HG03520 (cell line): ENCODE results near the gene MDFI.

Experiments
- ATAC-seq: cut with Tn5 transposase; IDR thresholded peaks from one replicate; pipeline ENCODE4 v1.9.1; 2021; ENCODE audit warnings: mild to moderate bottlenecking, moderate library complexity; ENCODE audit not compliant: unreplicated experiment

The MDFI gene

GRCh38 chr6:41670703-41671360, 32.6 kb downstream of the MDFI start:
- no peak for ATAC-seq

GRCh38 chr6:41671376-41671775, 33.1 kb downstream of the MDFI start:
- ATAC-seq, result no peak

DNA sequence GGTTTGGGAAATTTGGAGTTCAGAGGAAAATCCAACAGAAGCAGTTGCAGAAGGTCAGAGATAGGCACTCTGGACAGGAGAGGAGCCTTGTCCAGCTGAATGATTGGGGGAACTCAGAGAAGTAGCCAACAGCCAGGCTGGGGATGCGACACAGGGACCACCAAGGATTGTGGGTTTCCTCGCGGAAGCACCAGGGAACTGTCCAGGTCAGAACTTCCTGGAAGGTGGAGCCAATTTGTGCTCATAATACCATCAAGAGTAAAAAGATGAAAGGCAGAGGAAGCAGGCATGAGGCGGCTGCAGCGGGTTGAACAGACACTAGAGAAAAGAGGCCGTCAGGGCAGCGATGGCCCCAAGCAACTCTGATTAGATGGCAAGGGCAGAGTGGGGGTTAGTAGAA, 33.7 kb downstream of the MDFI start:
- ATAC-seq, result no peak

DNA sequence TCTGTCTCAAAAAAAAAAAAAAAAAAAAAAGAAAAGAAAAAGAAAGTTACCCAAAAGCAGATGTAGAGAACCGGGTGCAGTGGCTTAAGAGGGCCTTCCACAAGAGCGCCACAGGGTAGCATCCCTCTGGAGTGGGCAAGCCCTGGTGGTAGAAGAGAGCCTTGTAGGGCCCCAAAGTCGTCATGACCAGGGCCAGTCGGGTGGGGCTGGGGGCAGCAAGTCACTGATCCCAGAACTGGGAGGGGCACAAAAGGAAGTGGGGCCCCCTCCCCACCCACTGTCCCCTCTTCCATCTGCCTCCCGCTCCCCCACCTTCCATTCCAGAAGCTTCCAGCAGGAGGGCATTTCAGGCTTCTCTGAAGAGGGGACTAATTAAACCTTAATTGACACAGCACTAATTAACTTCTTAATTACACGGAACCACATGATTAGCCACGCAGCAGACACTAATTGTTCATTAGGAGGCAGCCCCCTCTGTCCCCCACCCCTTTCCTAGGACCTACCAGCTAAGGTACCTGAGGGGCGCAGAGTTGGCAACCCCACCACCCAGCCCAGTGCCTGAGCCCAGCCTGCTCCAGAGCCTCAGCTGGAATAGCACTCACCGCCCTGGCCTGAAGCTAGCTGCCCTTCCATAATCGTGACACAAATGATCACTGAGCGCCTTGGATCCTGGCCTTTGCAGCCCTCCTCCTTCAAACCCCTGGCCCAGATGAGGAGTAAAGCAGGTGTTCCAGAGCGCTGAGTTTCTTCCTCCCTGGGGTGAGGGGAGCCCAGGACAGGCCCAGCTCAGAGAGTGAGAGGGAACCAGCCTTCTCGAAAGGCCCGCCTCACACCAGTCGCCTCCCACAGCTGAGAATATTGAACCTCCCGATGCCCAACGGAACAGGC, 34.8 kb downstream of the MDFI start:
- ATAC-seq, result no peak

- no peak for ATAC-seq
These were observed 35.4 kb downstream of the MDFI start for GRCh38 chr6:41673704-41674000.

- ATAC-seq, result no peak
These were observed 36.1 kb downstream of the MDFI start for GRCh38 chr6:41674231-41675000.

DNA sequence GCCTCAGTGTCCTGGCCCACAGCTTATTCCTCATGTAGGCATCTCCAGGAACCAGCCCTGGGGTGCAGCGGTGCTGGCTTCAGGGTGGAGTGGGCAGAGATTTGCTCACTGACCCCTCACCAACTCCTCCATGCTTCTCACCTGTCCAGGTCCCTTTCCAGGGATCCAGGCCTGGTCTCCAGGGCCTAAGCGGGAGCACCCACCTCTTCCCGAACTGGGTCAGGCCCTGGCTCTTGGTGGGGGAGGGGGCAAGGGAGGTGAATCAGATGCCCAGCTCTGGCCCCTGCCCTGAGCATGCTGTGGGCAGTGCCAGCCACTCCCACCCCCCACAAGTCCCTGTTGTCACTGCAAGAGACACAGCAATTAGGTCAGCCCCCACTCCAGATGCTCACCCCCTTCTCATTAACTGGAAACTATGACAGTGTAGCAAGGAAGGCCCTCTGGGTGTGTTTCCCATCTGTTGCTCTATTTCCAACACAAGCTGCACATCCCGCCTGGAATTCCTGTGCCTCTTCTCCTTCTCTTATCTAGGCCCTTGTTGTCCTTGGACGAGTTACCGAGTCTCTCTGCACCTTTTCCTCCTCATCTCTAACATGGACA, 37.0 kb downstream of the MDFI start:
- ATAC-seq, result no peak

- ATAC-seq, result no peak
These were observed 37.7 kb downstream of the MDFI start for GRCh38 chr6:41675992-41676391.

DNA sequence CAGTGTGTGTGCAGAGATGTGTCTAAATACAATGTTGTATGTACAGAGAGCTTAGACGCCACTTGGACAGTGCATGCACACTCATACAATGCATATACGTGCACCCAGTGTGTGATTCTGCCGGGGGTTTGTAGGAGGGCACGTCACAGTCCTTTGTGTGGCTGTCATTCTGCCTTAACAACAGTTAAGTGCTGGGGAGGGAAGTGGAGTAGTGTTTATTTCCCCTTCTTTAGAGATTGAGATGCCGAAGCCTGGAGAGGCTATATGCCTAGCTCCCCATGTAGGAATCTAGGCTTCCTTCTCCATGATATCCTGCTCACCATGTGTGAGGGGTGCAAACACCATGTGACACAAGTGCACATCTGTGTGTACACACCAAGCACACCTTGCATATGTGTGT, 38.2 kb downstream of the MDFI start:
- no peak for ATAC-seq

DNA sequence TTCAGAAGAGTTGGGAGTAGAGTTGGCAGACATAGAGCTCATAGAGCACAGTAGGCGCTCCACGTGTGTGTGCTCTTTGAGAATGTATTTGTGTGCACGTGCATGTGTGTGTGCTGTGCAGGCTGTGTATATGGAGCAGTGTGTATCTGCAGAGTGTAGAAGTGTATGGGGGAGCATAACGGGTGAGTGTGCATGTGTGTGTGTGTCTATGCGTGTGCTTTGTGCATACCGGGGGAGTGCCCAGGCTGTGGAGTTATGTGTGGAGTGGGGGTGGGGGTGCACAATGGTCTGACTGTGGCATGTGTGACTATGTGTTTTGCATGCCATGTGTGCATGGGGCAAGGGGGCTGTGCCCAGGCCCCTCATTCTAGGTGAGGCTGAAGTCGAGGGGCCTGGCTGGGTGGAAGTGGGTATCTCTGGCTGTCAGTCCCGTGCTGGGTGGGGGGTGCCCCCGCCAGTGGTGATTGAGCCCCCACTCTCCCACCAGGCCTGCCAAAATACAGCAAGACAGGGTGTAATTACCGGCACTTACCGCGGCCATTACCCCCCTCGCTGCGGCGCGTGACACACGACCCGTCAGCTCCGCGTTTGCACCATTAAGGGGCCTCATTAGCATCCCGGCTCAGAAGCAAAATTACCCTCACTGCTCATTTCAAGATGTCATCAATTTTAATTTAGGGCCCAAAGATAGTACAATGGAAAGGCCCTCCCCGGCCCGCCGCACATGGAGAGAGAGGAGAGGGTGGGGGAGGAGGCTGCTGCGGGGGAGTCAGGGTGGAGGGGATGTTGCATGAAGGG, 39.1 kb downstream of the MDFI start:
- no peak for ATAC-seq

- no peak for ATAC-seq
These were observed 40.3 kb downstream of the MDFI start for GRCh38 chr6:41678511-41679084.

DNA sequence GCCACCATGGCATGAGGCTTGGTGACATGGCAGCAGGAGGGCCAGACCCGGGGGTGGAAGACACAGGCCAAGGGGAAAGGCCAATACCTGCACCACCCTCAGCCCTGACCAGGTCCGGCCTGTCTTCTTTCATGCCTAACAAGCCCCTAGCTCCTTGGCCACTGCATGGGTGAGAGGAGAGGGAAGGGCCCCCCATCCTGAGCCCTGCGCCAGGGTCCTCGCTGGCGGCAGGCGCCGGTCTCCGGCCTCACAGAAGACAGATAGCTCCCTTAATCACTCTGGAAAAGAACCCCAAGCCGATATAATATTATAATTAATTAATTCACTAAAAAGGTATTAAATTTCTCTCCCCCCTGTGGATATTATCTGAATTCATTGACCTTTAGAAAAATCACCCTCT, 41.4 kb downstream of the MDFI start:
- no peak for ATAC-seq

DNA sequence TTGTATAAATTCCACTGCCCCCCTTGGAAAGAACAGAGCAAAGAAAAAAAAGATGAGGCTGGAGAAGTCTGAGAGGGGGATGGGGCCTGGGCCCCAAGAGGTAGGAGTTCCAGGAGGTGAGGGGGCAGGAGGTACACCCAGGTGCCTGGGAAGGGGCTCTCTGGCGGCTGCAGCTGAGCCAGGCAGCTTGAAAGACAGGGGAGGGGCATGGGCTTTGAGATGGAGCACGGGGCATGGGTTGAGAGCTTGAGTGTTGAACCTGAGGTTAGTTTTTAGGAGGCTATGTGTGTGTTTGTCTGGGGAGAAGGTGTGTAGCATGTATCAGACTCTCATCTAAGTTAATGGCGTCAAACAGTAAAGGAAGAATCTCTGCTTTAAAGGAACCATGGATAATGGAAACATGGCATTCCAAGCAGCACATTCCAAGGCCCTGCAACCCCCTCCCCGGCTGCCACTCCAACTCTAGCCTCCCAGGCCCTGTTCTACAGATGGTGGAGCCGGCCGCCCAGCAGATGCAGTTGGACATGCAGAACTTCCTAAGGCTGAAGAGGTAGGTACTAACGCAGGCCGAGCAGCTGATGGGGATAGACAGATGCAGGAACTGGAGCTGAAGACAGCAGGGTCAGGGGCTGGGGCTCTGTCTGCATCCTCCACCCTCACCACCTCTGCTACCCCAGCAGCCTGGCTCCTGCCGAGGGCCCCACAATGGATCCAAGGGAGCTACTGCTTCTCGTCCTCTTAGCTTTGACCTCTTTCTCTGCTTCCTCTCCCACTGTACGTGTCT, 42.1 kb downstream of the MDFI start:
- ATAC-seq, result no peak

DNA sequence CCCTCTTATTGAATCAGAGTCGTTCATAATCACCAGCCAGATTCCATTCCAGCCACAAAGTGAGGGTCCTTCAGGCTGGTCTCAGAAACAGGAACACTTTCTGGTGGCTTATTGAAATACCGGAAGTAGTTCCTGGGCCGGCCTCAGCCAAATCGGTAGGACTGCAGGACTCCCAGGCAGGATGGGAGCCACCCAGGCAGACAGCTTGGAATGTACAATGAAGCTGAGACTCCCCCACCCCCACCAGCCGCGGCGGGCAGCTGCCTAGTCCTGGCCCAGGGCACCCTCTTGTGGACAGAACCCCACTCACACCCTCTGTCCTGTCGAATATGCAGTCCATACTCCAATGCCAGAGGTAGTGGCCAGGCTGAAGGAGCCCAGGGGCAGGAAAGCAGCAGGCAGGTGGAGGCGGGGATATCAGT, 43.8 kb downstream of the MDFI start:
- ATAC-seq, result peak; percentile 57

DNA sequence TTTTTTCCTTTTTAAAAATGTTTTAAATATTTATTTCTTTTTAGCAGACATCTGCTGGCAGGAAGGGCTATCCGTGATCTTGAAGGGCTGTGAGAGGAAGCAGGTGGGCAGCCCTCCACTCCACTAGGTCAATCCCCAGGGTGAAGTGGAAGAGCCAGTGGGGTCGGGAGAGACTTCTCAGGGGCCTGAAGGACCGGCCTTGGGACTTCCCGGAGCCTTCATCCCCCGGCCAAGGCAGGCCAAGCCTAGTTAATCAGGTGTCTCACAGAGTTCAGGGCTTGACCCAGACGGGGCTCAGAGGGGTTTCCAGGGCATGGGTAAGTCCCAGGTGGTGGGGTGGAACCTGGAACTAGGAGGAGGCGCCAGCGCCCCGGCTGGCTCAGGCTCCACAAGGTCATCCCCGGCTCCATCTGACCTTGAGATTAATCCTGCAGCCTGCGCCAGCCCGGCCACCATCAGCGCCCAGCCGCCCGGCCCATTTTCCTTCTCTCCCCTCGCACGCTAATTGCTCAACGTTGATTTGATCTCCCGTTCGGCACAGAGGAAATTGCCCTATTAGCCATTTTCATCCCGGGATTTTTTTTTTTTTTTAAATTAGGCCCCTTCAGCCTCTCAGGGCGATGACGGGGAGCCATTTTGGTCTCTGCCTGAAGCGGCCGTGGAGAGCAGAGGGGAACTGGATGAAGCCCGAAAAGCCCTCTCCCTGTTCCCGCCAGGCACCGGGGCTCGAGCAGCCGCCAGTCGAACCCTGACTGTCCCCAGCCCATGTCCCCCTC, 44.4 kb downstream of the MDFI start:
- ATAC-seq, result no peak

DNA sequence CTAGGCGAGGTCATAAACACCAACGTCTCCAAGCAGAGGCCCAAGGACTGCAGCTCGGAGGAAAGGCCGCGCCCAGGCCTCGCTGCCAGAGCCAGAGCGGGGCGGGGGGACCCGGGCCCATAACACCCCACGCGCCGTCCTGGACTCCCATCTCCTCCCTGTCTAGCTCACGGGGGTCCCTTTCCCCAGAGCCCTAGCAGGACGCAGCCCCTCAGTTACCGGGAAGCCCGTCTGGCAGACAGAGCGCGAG, 44.9 kb downstream of the MDFI start:
- no peak for ATAC-seq

DNA sequence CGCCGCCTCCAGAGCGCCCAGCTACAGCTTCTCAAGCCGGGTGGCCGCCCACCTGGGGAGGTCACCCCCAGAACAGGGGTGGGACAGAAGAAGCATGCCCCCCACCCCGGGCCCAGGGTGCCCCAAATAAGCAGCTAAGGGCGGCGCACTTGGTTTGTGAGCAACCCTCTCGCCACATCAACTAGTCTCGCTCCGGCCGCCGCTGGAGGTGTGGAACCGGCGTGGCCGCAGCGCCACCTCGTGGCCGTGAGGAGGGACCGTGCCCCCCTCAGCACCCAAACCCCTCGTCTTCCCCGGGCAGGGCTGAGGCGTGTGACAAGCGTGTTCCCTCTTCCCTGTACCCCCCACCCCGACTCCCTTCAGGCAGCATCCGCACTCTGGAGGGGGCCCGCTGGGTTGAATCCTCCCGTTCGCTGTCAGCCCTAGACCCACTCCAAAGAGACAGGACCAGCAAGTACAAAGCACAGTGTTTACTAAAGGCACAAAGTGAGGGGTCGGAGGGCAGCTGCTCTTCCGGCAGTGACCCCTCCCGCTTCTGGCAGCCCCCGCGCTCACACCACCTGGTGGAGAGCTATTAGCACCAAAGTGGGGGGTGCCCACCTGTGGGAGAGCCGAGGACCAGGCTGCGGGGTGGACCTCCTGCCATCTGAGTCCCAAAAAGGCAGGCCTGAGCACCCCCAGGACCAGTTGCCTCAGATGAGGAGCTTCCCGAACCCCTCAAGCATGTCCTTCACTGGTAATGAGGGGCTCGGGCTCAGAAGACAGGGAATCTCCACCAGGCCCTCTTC, 45.4 kb downstream of the MDFI start:
- ATAC-seq, result no peak
